ENCODE results near the gene SCFD1. TPM values are rescaled to one million over a fixed set of nuclear protein-coding genes. Genes with fewer than 3 reads are reported as not detected.

SCFD1 gene
- total and polyA plus RNA-seq, 10 of the 15 experiments (the other 5 are each of a cell fraction or from before 2014, with no cell fraction given), result 61.5 to 98.4 (median 82.5) TPM

GRCh38 chr14:30620178-30620577, 1.9 kb upstream of the SCFD1 start (continued):
- TF ChIP-seq, protein P1, sequence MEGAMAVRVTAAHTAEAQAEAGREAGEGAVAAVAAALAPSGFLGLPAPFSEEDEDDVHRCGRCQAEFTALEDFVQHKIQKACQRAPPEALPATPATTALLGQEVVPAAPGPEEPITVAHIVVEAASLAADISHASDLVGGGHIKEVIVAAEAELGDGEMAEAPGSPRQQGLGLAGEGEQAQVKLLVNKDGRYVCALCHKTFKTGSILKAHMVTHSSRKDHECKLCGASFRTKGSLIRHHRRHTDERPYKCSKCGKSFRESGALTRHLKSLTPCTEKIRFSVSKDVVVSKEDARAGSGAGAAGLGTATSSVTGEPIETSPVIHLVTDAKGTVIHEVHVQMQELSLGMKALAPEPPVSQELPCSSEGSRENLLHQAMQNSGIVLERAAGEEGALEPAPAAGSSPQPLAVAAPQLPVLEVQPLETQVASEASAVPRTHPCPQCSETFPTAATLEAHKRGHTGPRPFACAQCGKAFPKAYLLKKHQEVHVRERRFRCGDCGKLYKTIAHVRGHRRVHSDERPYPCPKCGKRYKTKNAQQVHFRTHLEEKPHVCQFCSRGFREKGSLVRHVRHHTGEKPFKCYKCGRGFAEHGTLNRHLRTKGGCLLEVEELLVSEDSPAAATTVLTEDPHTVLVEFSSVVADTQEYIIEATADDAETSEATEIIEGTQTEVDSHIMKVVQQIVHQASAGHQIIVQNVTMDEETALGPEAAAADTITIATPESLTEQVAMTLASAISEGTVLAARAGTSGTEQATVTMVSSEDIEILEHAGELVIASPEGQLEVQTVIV (IDR thresholded peaks at IDR 0.05; ENCODE audit: borderline replicate concordance, partially characterized antibody), result no peak
- peak; percentile 77 for TF ChIP-seq JUNB (IDR thresholded peaks at IDR 0.05)
- no peak for TF ChIP-seq NFYB (IDR thresholded peaks at IDR 0.05; ENCODE audit: insufficient read depth, low read depth, low read length)
- TF ChIP-seq EZH2 (IDR thresholded peaks at IDR 0.05; ENCODE audit: borderline replicate concordance, control insufficient read depth, low read depth, low read length), result no peak
- TF ChIP-seq, protein P2, sequence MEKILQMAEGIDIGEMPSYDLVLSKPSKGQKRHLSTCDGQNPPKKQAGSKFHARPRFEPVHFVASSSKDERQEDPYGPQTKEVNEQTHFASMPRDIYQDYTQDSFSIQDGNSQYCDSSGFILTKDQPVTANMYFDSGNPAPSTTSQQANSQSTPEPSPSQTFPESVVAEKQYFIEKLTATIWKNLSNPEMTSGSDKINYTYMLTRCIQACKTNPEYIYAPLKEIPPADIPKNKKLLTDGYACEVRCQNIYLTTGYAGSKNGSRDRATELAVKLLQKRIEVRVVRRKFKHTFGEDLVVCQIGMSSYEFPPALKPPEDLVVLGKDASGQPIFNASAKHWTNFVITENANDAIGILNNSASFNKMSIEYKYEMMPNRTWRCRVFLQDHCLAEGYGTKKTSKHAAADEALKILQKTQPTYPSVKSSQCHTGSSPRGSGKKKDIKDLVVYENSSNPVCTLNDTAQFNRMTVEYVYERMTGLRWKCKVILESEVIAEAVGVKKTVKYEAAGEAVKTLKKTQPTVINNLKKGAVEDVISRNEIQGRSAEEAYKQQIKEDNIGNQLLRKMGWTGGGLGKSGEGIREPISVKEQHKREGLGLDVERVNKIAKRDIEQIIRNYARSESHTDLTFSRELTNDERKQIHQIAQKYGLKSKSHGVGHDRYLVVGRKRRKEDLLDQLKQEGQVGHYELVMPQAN (conservative IDR thresholded peaks at IDR 0.05), result no peak
- TF ChIP-seq MXI1 (IDR thresholded peaks at IDR 0.05; ENCODE audit: low read depth, low read length), result no peak
- no peak for TF ChIP-seq STAT1 (conservative IDR thresholded peaks at IDR 0.05)
- TF ChIP-seq E2F4 (IDR thresholded peaks at IDR 0.05; ENCODE audit: low read depth, low read length), result no peak
- no peak for TF ChIP-seq CEBPZ (IDR thresholded peaks at IDR 0.05; ENCODE audit: low read depth, low read length)
- TF ChIP-seq POLR2AphosphoS5 (IDR thresholded peaks at IDR 0.05; ENCODE audit: low read length), result no peak
- no peak for TF ChIP-seq CHD2 (IDR thresholded peaks at IDR 0.05; ENCODE audit: borderline replicate concordance, low read depth, low read length)
- TF ChIP-seq ZBTB40 (IDR thresholded peaks at IDR 0.05; ENCODE audit: borderline replicate concordance), result no peak
- TF ChIP-seq NFIC (IDR thresholded peaks at IDR 0.05; ENCODE audit: low read depth, low read length), result peak; percentile 70; the same call in 1 of the 2 replicates
- TF ChIP-seq LARP7 (IDR thresholded peaks at IDR 0.05), result no peak
- no peak for TF ChIP-seq CEBPB (IDR thresholded peaks at IDR 0.05; ENCODE audit: borderline replicate concordance in 1 of 2, low read depth in 2 of 2, low read length in 2 of 2)
- no peak for TF ChIP-seq SMAD5 (IDR thresholded peaks at IDR 0.05; ENCODE audit: low read depth)
- no peak for TF ChIP-seq ZNF207 (IDR thresholded peaks at IDR 0.05; ENCODE audit: borderline replicate concordance)
